Left colon (tissue), 2 donors: ENCODE measurements around the gene LAMA5. TPM values are rescaled to one million over a fixed set of nuclear protein-coding genes. Genes with fewer than 3 reads are reported as not detected.
A peak's percentile ranks its signal among the peaks of the same experiment; 100 is the strongest.

Source experiments
- ATAC-seq: fragments of 200-7000 bp; cut with Tn5 transposase; one replicate; pipeline ENCODE4 v1.9.1; 2020; ENCODE audit warnings: mild to moderate bottlenecking, moderate library complexity
- DNase-seq, 2 donors: peaks; one replicate each; pipeline ENCODE4 v3.0.0-alpha.2; 2020
- intact Hi-C, 2 donors: fragments of 100-400 bp; cut with DNase I in 1 of 2; cut with micrococcal nuclease in 1 of 2; formaldehyde crosslinking; loops; one replicate each; pipeline versions ENCODE4 v1.11.2 to v1.14.0; 2022; cut with DNase I, micrococcal nuclease
- total RNA-seq, 2 donors: library from RNA; stranded (reverse); fragmentation: NEBNext Ultra II Directional; extraction: Animal tissue kit (Norgen Biotek cat#: 25700); gene quantifications; one replicate each; pipeline ENCODE4 v1.2.1, GENCODE V29; 2021
- donor health status: DM: no; HTN: no; CAD: no.
- donor health status: DM: yes; HTN: yes; CAD: no.

LAMA5 gene
- total RNA-seq, 2 donors from 2014 or later, result 18.2 to 45.8 TPM

- intact Hi-C loops, result loop anchor here (10.0 kb wide), 1 partner anchor 80 kb away; the partner anchor contains the start of gene RPS21 (in 2 of the 2)
- peak in 1 of 2 donors; percentile 41 for DNase-seq
These were observed 62.6 kb downstream of the LAMA5 start for GRCh38 chr20:62304331-62305148.

GRCh38 chr20:62303340-62304226 lies 63.5 kb downstream of the LAMA5 start:
- intact Hi-C loops, result loop anchor here (10.0 kb wide), 1 partner anchor 81 kb away; the partner anchor contains the start of gene RPS21 (in 2 of the 2)
- peak in 1 of 2 donors; percentile 44 for DNase-seq
- ATAC-seq, result peak; percentile 10

More at GRCh38 chr20:62304331-62305148, 62.6 kb downstream of the LAMA5 start:
- ATAC-seq, result no peak

GRCh38 chr20:62303062-62303339 lies 64.1 kb downstream of the LAMA5 start:
- DNase-seq, result no peak

GRCh38 chr20:62302341-62303061 lies 64.6 kb downstream of the LAMA5 start, which contains the start of gene ADRM1:
Gene ADRM1 (plus strand): TSS chr20:62302997. CDS start chr20:62303569, 572 bp downstream.
- ATAC-seq, result peak; percentile 85
- DNase-seq, result peak; percentile 92 to 95
- intact Hi-C loops, result loop anchor here (10.0 kb wide), 1 partner anchor 82 kb away; the partner anchor contains the start of gene RPS21 (in 2 of the 2)

More at GRCh38 chr20:62303062-62303339, 64.1 kb downstream of the LAMA5 start:
- intact Hi-C loops, result loop anchor here (10.0 kb wide), 1 partner anchor 82 kb away; the partner anchor contains the start of gene RPS21 (in 2 of the 2)
- ATAC-seq, result no peak

GRCh38 chr20:62301773-62302340 lies 65.3 kb downstream of the LAMA5 start:
- DNase-seq, result peak; percentile 90 to 95
- peak; percentile 68 for ATAC-seq
- intact Hi-C loops, result loop anchor here (10.0 kb wide), 1 partner anchor 83 kb away; the partner anchor contains the start of gene RPS21 (in 2 of the 2)

GRCh38 chr20:62301111-62301668 lies 65.9 kb downstream of the LAMA5 start:
- ATAC-seq, result no peak
- intact Hi-C loops, result loop anchor here (10.0 kb wide), 1 partner anchor 84 kb away; the partner anchor contains the start of gene RPS21 (in 2 of the 2)
- no peak for DNase-seq

- DNase-seq (no peak), ATAC-seq (no peak)
- intact Hi-C loops, result loop anchor here (10.0 kb wide), 1 partner anchor 84 kb away; the partner anchor contains the start of gene RPS21 (in 2 of the 2)
These were observed 66.8 kb downstream of the LAMA5 start for GRCh38 chr20:62300319-62300718.

- intact Hi-C loops, result loop anchor here (10.0 kb wide), 1 partner anchor 85 kb away; the partner anchor contains the start of gene RPS21 (in 2 of the 2)
- DNase-seq (no peak), ATAC-seq (no peak)
These were observed 67.4 kb downstream of the LAMA5 start for GRCh38 chr20:62299666-62300236.

GRCh38 chr20:62298577-62299249 lies 68.4 kb downstream of the LAMA5 start:
- intact Hi-C loops, result no loop called here
- no peak for DNase-seq
- ATAC-seq, result no peak

GRCh38 chr20:62297449-62298227 lies 69.5 kb downstream of the LAMA5 start:
- DNase-seq, result no peak
- ATAC-seq, result no peak
- intact Hi-C loops, result no loop called here

GRCh38 chr20:62296724-62297448 lies 70.2 kb downstream of the LAMA5 start:
- DNase-seq (no peak), ATAC-seq (no peak)
- intact Hi-C loops, result no loop called here

- DNase-seq (no peak), ATAC-seq (no peak)
- intact Hi-C loops, result no loop called here
These were observed 72.6 kb downstream of the LAMA5 start for GRCh38 chr20:62294516-62294915.

- intact Hi-C loops, result no loop called here
- ATAC-seq, result no peak
- DNase-seq, result no peak
These were observed 73.2 kb downstream of the LAMA5 start for GRCh38 chr20:62293946-62294345.

GRCh38 chr20:62293111-62293784 lies 73.9 kb downstream of the LAMA5 start:
- DNase-seq (no peak), ATAC-seq (no peak)
- intact Hi-C loops, result no loop called here

GRCh38 chr20:62292108-62292507 lies 75.0 kb downstream of the LAMA5 start:
- DNase-seq (no peak), ATAC-seq (peak; percentile 56)
- intact Hi-C loops, result no loop called here
